ENCODE measurements around the gene RENBP.

RENBP gene

DNA sequence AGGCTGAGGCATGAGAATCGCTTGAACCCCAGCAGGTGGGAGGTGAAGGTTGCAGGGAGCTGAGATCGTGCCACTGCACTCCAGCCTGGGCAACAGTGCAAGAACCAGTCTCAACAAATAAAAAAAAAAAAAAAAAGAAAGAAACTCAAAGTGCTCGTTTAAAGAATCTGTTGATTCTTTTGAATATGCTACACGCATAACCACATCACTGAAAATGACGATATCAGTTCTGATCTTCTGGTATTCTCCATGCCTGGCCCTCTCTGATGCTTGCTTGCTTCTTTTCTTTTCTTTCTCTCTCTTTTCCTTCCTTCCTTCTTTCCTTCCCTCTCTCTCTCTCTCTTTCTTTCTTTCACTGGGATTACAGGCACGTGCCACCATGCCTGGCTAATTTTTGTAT lies 32.6 kb downstream of the RENBP start:
- no peaks in the 10 kb centered on the region for H3K36me3 ChIP-seq (ENCODE audit: control insufficient read depth, insufficient read depth, low read length)
- no peak overlapping the region for H2AFZ ChIP-seq
- no peak overlapping the region for H3K9ac ChIP-seq
- no peaks in the 10 kb centered on the region for H3K79me2 ChIP-seq
- H3K27ac ChIP-seq: no peak overlapping the region
- H3K4me1 ChIP-seq: no peaks in the 10 kb centered on the region
- TF ChIP-seq, protein P1, sequence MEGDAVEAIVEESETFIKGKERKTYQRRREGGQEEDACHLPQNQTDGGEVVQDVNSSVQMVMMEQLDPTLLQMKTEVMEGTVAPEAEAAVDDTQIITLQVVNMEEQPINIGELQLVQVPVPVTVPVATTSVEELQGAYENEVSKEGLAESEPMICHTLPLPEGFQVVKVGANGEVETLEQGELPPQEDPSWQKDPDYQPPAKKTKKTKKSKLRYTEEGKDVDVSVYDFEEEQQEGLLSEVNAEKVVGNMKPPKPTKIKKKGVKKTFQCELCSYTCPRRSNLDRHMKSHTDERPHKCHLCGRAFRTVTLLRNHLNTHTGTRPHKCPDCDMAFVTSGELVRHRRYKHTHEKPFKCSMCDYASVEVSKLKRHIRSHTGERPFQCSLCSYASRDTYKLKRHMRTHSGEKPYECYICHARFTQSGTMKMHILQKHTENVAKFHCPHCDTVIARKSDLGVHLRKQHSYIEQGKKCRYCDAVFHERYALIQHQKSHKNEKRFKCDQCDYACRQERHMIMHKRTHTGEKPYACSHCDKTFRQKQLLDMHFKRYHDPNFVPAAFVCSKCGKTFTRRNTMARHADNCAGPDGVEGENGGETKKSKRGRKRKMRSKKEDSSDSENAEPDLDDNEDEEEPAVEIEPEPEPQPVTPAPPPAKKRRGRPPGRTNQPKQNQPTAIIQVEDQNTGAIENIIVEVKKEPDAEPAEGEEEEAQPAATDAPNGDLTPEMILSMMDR (IDR thresholded peaks at IDR 0.05): no peak
- H3K27me3 ChIP-seq (ENCODE audit: control insufficient read depth, insufficient read depth, low read length): no peaks in the 10 kb centered on the region
- no peaks in the 10 kb centered on the region for H3K9me3 ChIP-seq (ENCODE audit: control insufficient read depth, low read length)
- no peak overlapping the region for H3K4me2 ChIP-seq (ENCODE audit: low read length)
- no peak overlapping the region for H3K4me3 ChIP-seq (ENCODE audit: low read depth, low read length)

DNA sequence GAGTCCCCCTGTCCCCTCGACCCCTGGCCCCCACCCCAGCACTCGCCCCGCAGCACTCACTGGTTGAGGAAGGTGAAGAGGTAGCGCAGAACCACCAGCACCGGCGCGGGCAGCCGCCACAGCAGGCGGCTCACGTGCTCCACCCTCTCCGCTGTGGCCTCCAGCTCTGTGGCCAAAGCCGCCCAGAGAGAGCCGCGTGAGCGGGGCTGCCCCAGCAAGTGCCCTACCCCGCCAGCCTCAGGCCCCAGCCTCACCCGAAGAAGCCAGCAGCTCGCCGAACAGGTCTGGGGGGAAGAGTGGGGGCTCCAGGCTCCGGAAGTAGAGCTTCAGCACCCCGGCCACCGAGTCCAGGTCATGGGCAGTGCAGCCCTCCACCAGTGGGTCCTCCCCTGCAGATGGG lies 34.0 kb downstream of the RENBP start:
- Histone ChIP-seq H3K4me1 (no peaks in the 10 kb centered on the region), H3K27ac (no peak overlapping the region), H3K4me3 (ENCODE audit: low read depth, low read length) (no peak overlapping the region), H3K36me3 (ENCODE audit: control insufficient read depth, insufficient read depth, low read length) (no peaks in the 10 kb centered on the region), H3K4me2 (ENCODE audit: low read length) (no peak overlapping the region), H3K79me2 (no peaks in the 10 kb centered on the region), H3K9me3 (ENCODE audit: control insufficient read depth, low read length) (no peaks in the 10 kb centered on the region), H3K9ac (no peak overlapping the region), H3K27me3 (ENCODE audit: control insufficient read depth, insufficient read depth, low read length) (no peaks in the 10 kb centered on the region), H2AFZ (no peak overlapping the region)
- TF ChIP-seq, protein P1 (IDR thresholded peaks at IDR 0.05): no peak

DNA sequence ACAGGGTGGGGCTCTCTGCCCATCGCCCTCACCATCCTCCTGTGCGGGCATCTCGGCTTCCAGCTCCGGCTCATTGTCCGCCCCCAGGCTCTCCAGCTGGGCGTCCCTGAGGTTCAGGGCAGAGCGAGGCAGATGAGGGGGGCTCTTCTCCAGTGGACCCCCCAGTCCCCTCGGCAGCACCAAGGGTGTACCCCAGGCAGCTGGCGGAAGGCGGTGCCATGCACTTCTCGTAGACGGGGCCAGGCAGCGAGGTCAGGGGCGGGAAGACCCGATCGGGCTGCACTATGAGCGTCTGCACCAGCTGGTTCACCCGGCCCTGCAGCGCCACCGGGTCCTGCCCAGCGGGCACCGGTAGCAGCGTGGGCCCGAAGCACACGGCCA lies 34.5 kb downstream of the RENBP start:
- Histone ChIP-seq H2AFZ (no peak overlapping the region), H3K36me3 (ENCODE audit: control insufficient read depth, insufficient read depth, low read length) (no peaks in the 10 kb centered on the region), H3K9ac (no peak overlapping the region)

DNA sequence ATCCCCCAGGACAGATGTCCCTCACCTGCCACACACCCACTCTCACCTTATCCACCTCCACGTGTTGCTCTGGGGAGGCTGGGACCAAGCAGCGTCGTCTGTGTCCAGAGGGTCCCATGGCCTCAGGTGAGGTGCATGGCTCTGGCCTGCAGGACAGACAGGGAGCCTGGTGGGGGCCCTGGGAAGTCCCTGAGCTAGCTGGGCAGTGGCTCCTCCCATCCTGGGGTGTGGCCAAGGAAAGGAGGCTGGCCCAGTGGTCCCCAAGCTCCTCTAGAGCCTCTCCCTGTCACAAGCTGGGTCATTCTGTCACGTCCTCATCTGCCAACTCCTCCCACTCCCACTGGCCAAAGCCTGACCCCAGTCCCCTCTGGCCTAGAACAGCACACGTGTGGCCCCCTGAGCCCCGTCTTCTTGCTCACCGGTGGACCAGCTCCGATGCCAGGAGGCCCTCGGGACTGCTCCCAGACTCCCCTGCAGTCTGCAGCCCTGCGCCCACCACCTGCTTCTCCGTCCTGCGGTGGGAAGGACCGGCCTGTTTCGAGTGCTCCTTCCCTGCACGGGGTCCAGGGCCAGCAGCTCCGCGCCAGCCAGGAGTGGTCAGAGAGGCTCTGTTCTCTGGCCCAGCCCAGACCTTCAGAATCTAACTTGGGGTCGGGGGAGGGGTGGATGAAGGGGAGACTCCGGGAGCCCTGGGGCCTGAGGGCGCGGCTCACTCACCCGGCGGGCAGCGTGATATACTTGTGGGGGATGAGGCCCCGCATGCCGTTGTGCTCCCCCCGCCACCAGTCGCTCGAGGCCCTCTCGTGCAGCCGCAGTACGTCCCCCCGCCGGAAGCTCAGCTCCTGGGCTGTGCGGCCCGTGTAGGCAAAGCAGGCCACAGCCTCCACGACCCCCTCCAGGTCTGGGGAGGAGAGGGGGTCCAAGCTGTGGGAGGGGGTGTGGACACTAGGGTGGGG lies 35.1 kb downstream of the RENBP start:
- H3K27me3 ChIP-seq (ENCODE audit: control insufficient read depth, insufficient read depth, low read length): no peaks in the 10 kb centered on the region

More for the DNA sequence above, 34.5 kb downstream of the RENBP start:
- Histone ChIP-seq H3K4me3 (ENCODE audit: low read depth, low read length) (no peak overlapping the region), H3K27ac (no peak overlapping the region), H3K4me1 (no peaks in the 10 kb centered on the region), H3K27me3 (ENCODE audit: control insufficient read depth, insufficient read depth, low read length) (no peaks in the 10 kb centered on the region), H3K79me2 (no peaks in the 10 kb centered on the region), H3K4me2 (ENCODE audit: low read length) (no peak overlapping the region), H3K9me3 (ENCODE audit: control insufficient read depth, low read length) (no peaks in the 10 kb centered on the region)
- TF ChIP-seq, protein P1 (IDR thresholded peaks at IDR 0.05): no peak

More for the DNA sequence above, 35.1 kb downstream of the RENBP start:
- H3K36me3 ChIP-seq (ENCODE audit: control insufficient read depth, insufficient read depth, low read length): no peaks in the 10 kb centered on the region
- no peaks in the 10 kb centered on the region for H3K4me1 ChIP-seq
- H2AFZ ChIP-seq: no peak overlapping the region
- no peaks in the 10 kb centered on the region for H3K79me2 ChIP-seq
- no peak overlapping the region for H3K9ac ChIP-seq
- H3K27ac ChIP-seq: no peak overlapping the region
- no peak overlapping the region for H3K4me3 ChIP-seq (ENCODE audit: low read depth, low read length)
- H3K4me2 ChIP-seq (ENCODE audit: low read length): no peak overlapping the region
- TF ChIP-seq, protein P1 (IDR thresholded peaks at IDR 0.05): no peak
- no peaks in the 10 kb centered on the region for H3K9me3 ChIP-seq (ENCODE audit: control insufficient read depth, low read length)
